ENCODE results near the gene GASK1B.

Gene GASK1B

GRCh38 chr4:158190718-158191117, 17.9 kb upstream of the GASK1B start:
- DNase-seq (ENCODE audit: low read depth, low spot score), result no peak
- no peak overlapping the region for H3K4me3 ChIP-seq (ENCODE audit: low read length)

DNA sequence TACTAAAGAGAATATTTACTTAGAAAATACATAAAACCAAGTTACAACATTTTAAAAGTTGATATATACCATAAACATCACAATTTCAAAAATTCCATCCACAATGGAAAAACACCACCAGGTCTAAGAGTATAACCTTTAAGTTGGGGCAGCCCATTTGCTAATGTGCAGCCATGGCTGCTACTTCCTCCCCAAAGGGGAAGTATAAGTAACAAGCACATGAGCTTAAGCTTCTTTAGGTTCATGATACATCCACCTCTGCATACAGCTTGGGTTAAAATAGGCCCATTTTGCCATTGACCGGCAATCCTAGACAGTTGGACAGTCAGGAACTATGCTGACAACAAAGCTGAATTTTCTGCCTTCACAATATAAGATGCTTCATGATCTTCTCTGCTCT, 16.6 kb upstream of the GASK1B start:
- no peak for DNase-seq (ENCODE audit: low read depth, low spot score)
- no peak overlapping the region for H3K4me3 ChIP-seq (ENCODE audit: low read length)

DNA sequence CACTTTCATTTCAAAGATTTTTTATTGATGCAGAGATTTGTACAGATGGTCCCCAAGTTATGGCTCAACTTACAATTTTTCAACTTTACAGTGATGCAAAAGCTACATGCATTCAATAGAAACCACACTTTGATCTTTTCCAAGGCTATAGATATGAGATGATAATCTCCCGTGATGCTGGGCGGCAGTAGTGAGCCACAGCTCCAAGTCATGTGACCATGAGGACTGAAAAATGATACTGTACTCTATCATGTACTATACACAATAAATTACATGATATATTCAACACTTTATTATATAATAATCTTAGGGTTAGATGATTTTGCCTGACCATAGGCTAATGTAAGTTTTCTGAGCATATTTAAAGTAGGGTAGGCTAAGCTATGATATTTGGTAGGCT, 14.0 kb upstream of the GASK1B start:
- no peak for DNase-seq (ENCODE audit: low read depth, low spot score)
- no peak overlapping the region for H3K4me3 ChIP-seq (ENCODE audit: low read length)

- no peak overlapping the region for H3K4me3 ChIP-seq (ENCODE audit: low read length)
- DNase-seq (ENCODE audit: low read depth, low spot score), result no peak
These were observed 9.9 kb upstream of the GASK1B start for GRCh38 chr4:158182736-158183135.

GRCh38 chr4:158181906-158182305, 9.1 kb upstream of the GASK1B start:
- DNase-seq (ENCODE audit: low read depth, low spot score), result no peak
- H3K4me3 ChIP-seq (ENCODE audit: low read length), result no peak overlapping the region

- no peak overlapping the region for H3K4me3 ChIP-seq (ENCODE audit: low read length)
These were observed 6.6 kb upstream of the GASK1B start for GRCh38 chr4:158179465-158179864.

DNA sequence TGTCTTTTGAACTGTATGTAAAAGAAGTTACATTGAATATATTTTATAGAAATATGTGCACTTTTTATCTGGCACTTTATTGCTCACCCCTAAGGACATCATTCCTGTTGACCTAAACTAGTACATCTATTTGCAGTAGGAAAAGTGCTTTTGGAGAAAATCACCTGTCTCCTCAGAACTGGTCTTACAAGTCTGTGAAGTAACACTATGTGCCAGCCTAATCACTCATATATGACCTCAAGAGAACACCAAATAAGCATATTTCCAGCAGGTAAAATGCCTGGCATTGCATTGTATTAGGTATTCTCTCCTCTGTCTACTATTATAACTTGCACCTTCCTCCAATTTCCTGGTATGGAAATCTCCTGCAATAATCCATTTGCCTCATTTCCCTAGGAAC, 4.0 kb upstream of the GASK1B start:
- no peak overlapping the region for H3K4me3 ChIP-seq (ENCODE audit: low read length)
- DNase-seq (ENCODE audit: low read depth, low spot score), result no peak

More at GRCh38 chr4:158179465-158179864, 6.6 kb upstream of the GASK1B start:
- no peak for DNase-seq (ENCODE audit: low read depth, low spot score)

GRCh38 chr4:158176108-158176507, 3.3 kb upstream of the GASK1B start:
- H3K4me3 ChIP-seq (ENCODE audit: low read length), result no peak overlapping the region
- no peak for DNase-seq (ENCODE audit: low read depth, low spot score)

DNA sequence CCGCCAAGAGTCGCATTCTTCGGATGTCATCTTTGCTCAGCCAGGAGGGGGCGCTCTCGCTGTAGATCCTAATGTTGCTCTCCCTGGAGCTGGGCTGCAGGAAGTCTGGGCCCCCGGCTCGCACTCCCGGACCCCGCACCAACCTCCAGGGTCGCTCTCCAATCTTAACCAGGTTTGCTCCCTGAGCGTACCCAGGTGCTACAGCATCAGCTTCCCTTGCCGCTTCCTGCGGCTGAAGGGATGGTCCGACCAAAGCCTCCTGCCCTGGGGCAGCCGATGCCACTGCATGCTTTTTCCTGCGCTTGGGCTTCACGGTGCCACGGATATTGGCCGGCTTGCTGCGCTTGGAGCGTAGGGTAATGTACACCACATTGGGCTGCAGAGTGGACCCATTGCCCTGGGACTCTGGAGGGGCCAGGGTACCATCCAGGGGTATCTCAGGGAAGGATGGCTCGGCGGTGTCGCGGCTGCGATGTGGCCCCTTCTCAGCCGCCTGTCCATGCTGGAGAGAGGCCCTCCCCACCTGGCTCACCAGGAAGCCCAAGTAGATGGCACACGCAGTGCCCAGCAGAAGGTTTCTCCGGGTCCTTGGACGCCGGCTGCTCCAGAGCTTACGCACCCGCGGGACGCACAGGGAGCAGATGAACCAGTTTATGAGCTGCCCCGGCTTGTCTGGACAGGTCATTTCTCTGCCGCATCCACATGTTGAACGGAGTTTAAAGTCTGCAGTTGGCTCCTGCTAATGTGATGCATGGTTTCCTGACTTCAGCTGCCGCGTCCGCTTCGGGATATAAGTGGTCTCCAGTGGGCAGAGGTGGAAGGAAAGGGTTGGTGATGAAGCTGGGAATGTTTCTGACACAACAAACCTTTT, 1.9 kb downstream of the GASK1B start:
- H3K4me3 ChIP-seq (ENCODE audit: low read length), result no peak overlapping the region
- DNase-seq (ENCODE audit: low read depth, low spot score), result no peak

DNA sequence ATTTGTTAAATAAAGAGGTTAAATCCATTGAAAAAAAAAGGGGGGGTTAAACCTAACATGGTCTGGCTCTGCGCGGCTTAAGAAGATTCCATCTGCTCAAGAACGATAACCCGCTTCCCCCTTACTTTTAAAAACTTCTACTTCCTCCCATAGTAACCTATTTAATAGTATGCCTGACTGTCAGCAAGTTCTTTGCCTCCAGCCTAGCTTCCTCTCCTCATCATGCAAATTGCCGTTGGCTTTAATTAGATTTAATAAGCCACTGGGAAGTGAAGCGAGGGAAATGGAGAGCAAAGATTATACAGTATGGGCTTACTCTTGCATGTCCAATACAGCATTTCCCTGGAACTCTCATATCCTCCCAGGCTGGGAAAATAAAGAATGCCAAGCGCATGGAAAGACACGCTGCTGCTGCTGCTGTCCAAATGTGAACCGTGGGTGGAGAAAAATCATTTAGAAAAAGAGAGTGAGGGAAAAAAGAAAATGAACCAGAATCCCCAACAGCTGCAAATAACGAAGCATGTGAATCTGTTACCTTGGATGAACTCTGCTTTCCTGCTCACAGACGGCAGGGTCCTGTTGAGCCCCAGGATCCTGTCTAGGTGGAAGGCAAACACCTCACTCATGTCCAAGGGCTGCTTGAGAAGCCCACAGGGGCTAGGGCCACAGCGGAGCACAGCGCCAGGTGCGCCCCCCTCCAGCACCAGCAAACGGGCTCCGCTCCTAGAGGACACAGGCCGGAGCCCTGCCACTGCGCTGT, 2.7 kb downstream of the GASK1B start:
- no peak overlapping the region for H3K4me3 ChIP-seq (ENCODE audit: low read length)
- DNase-seq (ENCODE audit: low read depth, low spot score), result no peak

GRCh38 chr4:158169506-158169905, 3.3 kb downstream of the GASK1B start:
- H3K4me3 ChIP-seq (ENCODE audit: low read length), result no peak overlapping the region
- no peak for DNase-seq (ENCODE audit: low read depth, low spot score)

DNA sequence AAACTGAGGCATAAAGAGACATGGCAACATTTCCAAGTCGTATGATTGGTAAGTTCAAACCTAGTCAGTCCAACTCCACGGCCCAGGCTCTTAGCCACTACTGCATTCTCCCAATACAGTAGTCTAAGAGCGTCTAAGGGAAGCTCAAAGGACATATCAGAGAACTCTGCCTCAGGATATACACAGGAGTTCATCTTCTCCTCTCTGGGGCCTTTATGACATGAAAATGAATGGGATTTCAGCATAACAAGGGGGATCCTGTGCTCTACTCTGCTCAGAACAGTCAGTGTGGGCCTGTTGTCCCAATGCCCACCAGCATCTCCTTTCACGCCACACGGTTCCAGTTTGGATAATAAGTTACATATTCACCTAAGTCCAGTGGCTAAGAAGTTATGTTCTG, 4.2 kb downstream of the GASK1B start:
- no peak overlapping the region for H3K4me3 ChIP-seq (ENCODE audit: low read length)
- no peak for DNase-seq (ENCODE audit: low read depth, low spot score)

- no peak for DNase-seq (ENCODE audit: low read depth, low spot score)
- H3K4me3 ChIP-seq (ENCODE audit: low read length), result no peak overlapping the region
These were observed 6.1 kb downstream of the GASK1B start for GRCh38 chr4:158166701-158167100.

GRCh38 chr4:158164768-158165213, 8.0 kb downstream of the GASK1B start:
- H3K4me3 ChIP-seq (ENCODE audit: low read length), result no peak overlapping the region
- no peak for DNase-seq (ENCODE audit: low read depth, low spot score)

- DNase-seq (ENCODE audit: low read depth, low spot score), result no peak
- no peak overlapping the region for H3K4me3 ChIP-seq (ENCODE audit: low read length)
These were observed 8.7 kb downstream of the GASK1B start for GRCh38 chr4:158163941-158164767.

GRCh38 chr4:158162631-158163030, 10.2 kb downstream of the GASK1B start:
- no peak overlapping the region for H3K4me3 ChIP-seq (ENCODE audit: low read length)
- DNase-seq (ENCODE audit: low read depth, low spot score), result no peak

DNA sequence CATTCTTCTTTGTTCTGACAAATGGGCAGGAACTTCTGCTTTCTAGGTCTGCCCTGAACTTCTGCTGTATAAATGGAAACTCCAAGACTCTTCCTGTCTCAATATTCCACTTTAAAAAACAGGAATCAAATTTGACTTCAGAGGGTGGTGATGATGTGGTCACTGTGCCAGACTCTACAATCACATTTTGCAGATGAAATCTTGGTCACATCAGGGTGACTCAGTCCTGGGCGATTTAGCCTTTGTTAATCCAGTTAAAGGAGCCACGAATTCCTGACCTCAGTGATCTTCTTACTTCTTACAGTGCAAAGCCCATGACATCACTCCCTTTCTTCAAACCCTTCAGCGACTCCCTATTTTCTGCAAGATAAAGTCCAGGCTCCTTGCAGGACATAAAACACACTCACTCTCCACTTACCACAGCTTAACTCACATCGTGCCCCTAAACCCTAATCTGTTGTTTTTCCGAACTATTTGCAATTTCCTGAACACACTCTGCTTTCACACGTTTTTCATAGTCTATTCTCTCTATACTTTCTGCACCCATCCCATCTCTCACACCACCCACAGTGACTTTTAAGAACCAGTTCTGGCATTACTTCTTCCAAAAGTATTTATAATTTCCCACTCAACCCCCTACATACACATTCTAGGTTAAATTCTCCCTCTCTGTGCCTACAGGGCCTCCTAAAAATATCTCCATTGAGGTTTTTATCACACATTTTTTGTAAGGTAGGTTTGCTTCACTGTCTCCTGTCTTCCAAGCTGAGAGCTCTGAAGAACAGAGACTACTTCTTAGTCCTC, 11.1 kb downstream of the GASK1B start:
- no peak overlapping the region for H3K4me3 ChIP-seq (ENCODE audit: low read length)
- DNase-seq (ENCODE audit: low read depth, low spot score), result no peak

GRCh38 chr4:158159718-158160094, 13.1 kb downstream of the GASK1B start:
- DNase-seq (ENCODE audit: low read depth, low spot score), result no peak
- H3K4me3 ChIP-seq (ENCODE audit: low read length), result no peak overlapping the region

All from Jurkat, Clone E6-1 (cell line).